ENCODE measurements around the gene GNE.
A peak's percentile ranks its signal among the peaks of the same experiment; 100 is the strongest.

GNE gene

GRCh38 chr9:36166168-36166927, 91.9 kb downstream of the GNE start:
- DNase-seq (ENCODE audit: low read depth), result peak; percentile 61

GRCh38 chr9:36165826-36166167, 92.5 kb downstream of the GNE start:
- no peak for DNase-seq (ENCODE audit: low read depth)

GRCh38 chr9:36164989-36165388, 93.3 kb downstream of the GNE start:
- DNase-seq (ENCODE audit: low read depth), result no peak

Measured in T-helper 22 cell (primary cell).